ENCODE results near the gene APOL1.

- TF ChIP-seq REST (IDR thresholded peaks at IDR 0.05; ENCODE audit: borderline replicate concordance in 1 of 2, low read depth in 1 of 2, low read length in 2 of 2), result no peak
- TF ChIP-seq ELF4 (CRISPR knock-in tag; IDR thresholded peaks at IDR 0.05; ENCODE audit: borderline replicate concordance), result no peak
- no peak for TF ChIP-seq ZFP36 (IDR thresholded peaks at IDR 0.05; ENCODE audit: borderline replicate concordance, low read depth, low read length, partially characterized antibody)
- TF ChIP-seq POLR2A (IDR thresholded peaks at IDR 0.05; ENCODE audit: insufficient read depth in 1 of 2, low read depth in 2 of 2, low read length in 2 of 2), result no peak
- no peak for TF ChIP-seq SOX6 (IDR thresholded peaks at IDR 0.05)
- TF ChIP-seq SOX6 (CRISPR knock-in tag; IDR thresholded peaks at IDR 0.05), result no peak
- no peak for TF ChIP-seq CTCF (CRISPR knock-in tag; IDR thresholded peaks at IDR 0.05)
- no peak for TF ChIP-seq CHD2 (IDR thresholded peaks at IDR 0.05; ENCODE audit: low read depth, low read length)
- no peak for TF ChIP-seq ZNF510 (CRISPR knock-in tag; IDR thresholded peaks at IDR 0.05; ENCODE audit: low read depth)
- TF ChIP-seq NKX3-1 (CRISPR knock-in tag; IDR thresholded peaks at IDR 0.05), result no peak
- TF ChIP-seq ZNF274 (CRISPR knock-in tag; IDR thresholded peaks at IDR 0.05), result no peak
- TF ChIP-seq EZH2 (conservative IDR thresholded peaks at IDR 0.05; ENCODE audit: low read depth, low read length), result no peak
Observed at GRCh38 chr22:36208162-36208765, 44.7 kb upstream of the APOL1 start.
